Duodenal mucosa (tissue), 2 donors: Measurements from ENCODE around the gene TLE1.

Experiments used
- H3K27ac ChIP-seq: one replicate; pipeline ENCODE4 v1.7.0; 2013; ENCODE audit warnings: low read depth, low read length
- H3K27me3 ChIP-seq, 2 donors: one replicate each; pipeline ENCODE4 v1.7.0; 2013; ENCODE audit warnings: low read length in 2 of 2, control low read depth in 1 of 2; ENCODE audit not compliant: insufficient read depth in 2 of 2, control insufficient read depth in 1 of 2
- H3K36me3 ChIP-seq, 2 donors: one replicate each; pipeline ENCODE4 v1.7.0; 2013; ENCODE audit warnings: low read length in 2 of 2, control low read depth in 1 of 2; ENCODE audit not compliant: insufficient read depth in 2 of 2, control insufficient read depth in 1 of 2
- H3K4me1 ChIP-seq, 2 donors: one replicate each; pipeline ENCODE4 v1.7.0; 2013; ENCODE audit warnings: low read length in 2 of 2, control low read depth in 1 of 2; ENCODE audit not compliant: insufficient read depth in 2 of 2, control insufficient read depth in 1 of 2
- H3K4me3 ChIP-seq, 2 donors: one replicate each; pipeline ENCODE4 v1.7.0; 2013; ENCODE audit warnings: low read length in 2 of 2, low read depth in 1 of 2
- H3K9ac ChIP-seq, 2 donors: one replicate each; pipeline ENCODE4 v1.7.0; 2013; ENCODE audit warnings: low read length in 2 of 2, low read depth in 1 of 2
- H3K9me3 ChIP-seq, 2 donors: one replicate each; pipeline ENCODE4 v1.7.0; 2013; ENCODE audit warnings: low read length in 2 of 2, control low read depth in 1 of 2; ENCODE audit not compliant: control insufficient read depth in 1 of 2

TLE1 gene

DNA sequence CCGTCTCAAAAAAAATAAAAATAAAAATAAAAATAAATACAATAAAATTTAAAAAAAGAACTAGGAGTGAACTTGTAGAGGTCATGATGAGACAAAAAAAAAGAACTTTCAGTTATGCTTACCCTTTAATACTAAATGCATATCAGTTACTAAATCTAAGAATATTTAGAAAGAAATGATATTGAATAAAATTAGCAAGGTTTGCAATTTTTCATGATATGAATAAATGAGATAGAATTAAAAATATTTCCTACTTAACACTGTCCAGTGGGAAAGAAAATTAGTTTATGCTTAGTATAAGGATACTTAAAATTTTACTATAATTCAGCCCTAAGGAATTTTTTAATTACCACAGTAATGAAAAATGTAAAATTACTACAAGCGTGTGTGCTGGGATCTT lies 132.4 kb downstream of the TLE1 start:
- Histone ChIP-seq H3K36me3 (no peaks in the 10 kb centered on the region), H3K9ac (no peak overlapping the region), H3K27me3 (no peaks in the 10 kb centered on the region), H3K27ac (no peak overlapping the region), H3K4me1 (peaks cover 8 to 9% of the 10 kb centered on the region in 2 donors), H3K9me3 (no peaks in the 10 kb centered on the region), H3K4me3 (no peak overlapping the region)

DNA sequence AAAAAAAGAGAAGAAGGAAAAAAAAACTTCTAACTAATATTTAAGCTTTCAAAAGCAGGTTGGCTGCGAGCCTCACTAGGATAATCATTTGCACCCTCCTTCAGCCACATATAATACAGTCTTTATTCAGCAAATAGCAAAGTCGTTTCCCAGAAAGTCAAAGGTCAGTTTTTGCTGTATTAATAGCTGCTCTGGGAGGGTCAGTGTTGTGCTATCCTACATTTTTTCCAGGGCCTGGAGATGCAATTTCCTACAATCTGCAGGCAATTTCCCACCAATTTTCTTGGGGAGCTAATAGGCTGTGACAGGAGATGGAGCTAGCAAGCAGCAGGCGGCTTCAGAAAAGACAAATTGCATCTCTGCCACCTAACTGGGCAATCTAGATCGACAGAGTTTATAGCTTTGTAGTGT lies 136.8 kb downstream of the TLE1 start:
- Histone ChIP-seq H3K4me1 (peaks cover 9 to 14% of the 10 kb centered on the region in 2 donors), H3K27me3 (no peaks in the 10 kb centered on the region), H3K9ac (no peak overlapping the region), H3K36me3 (no peaks in the 10 kb centered on the region), H3K4me3 (no peak overlapping the region), H3K27ac (no peak overlapping the region), H3K9me3 (no peaks in the 10 kb centered on the region)

DNA sequence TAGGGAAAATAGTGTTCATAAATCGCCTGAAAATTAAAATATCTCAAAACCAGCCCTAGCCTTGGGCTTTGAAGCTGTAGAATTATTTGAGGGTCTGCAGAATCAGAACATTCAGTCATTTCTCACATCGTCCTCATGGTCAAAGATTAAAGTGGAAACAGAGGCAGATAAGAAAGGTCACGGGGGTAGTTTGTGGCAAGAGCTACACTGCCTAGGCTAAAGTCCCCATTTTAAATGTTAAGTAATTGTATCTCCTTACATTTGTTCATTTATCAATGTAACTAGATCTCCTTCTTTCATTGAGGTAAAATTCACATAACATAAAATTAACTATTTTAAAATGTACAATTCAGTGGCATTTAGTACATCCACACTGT lies 139.2 kb downstream of the TLE1 start:
- no peaks in the 10 kb centered on the region for H3K9me3 ChIP-seq
- H3K9ac ChIP-seq = no peak overlapping the region
- peaks cover 9 to 14% of the 10 kb centered on the region in 2 donors for H3K4me1 ChIP-seq
- H3K27me3 ChIP-seq = no peaks in the 10 kb centered on the region
- H3K36me3 ChIP-seq = no peaks in the 10 kb centered on the region
- no peak overlapping the region for H3K4me3 ChIP-seq
- no peak overlapping the region for H3K27ac ChIP-seq

DNA sequence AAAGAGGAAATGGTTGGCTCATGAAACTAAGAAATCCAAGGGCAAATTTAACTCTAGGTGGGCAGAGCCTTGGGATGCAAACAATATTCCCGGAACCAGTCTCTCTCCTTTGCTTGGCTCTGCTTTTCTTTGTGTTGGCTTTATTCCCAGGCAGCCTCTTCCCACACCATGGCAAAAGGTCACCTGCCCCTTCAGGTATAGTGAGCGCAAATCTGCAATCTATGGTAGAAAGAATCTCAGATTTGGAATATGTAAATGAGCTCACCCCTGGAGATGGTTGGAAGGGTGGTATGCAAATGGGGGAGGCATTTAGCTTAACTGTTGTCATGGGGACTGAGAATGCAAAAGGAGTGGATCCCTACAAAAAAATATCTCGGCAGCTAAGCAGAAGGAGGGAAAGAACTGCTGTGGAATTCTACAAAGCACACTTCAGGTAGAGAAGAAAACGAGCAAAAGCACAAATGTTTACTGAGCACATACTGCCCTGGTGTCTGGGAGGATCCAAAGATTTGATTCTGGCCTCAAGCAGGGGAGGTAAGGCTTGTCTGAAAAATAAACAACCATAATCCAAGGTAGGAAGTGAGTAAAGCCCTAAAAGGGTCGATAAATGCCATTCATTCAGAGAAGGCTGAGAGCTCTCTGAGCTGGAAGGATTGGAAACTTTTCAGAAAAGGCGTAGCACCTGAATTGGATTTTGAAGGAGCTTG lies 139.7 kb downstream of the TLE1 start:
- H3K27me3 ChIP-seq = no peaks in the 10 kb centered on the region
- no peaks in the 10 kb centered on the region for H3K9me3 ChIP-seq
- H3K4me3 ChIP-seq = no peak overlapping the region
- no peak overlapping the region for H3K9ac ChIP-seq
- H3K4me1 ChIP-seq = peaks cover 9 to 14% of the 10 kb centered on the region in 2 donors
- H3K36me3 ChIP-seq = no peaks in the 10 kb centered on the region
- no peak overlapping the region for H3K27ac ChIP-seq

DNA sequence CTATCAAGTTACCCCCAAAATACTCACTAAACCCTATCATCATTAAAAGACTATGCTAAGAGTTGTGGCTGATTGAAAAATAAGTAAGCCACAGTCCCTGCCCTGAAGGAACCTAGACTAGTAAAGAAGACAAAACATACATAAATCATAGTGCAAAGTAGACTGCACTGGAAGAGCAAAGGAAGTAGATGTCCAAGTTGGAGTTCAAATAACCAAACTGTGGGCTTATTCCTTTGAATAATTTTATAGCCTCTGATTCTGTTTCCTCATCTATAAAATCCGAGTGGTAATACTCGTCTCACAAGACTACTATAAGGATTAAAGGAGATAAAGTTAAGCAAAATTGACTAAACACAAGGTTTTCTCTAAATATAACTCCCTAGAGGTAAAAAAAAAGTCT lies 140.4 kb downstream of the TLE1 start:
- Histone ChIP-seq H3K9me3 (no peaks in the 10 kb centered on the region), H3K9ac (no peak overlapping the region), H3K27ac (no peak overlapping the region), H3K36me3 (no peaks in the 10 kb centered on the region), H3K4me1 (peaks cover 9 to 14% of the 10 kb centered on the region in 2 donors), H3K27me3 (no peaks in the 10 kb centered on the region), H3K4me3 (no peak overlapping the region)

DNA sequence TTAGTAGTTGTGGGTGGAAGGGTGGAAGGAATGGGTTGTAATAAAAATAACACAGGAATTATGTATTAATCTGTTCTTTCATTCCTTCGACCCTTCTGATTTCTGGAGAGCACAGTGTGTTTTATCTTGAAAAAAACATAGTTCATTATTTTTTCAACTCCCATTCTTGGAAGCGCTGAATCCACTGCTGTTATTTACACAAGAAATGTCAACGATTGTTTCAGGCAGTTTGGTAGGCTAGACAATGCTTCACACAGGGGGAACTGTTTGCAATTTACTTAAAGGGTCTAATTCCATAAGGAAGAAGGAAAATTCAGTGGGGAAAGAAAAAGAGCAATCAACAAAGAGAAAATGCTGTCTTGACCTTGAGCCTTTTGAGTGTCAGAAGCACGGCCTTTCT lies 142.9 kb downstream of the TLE1 start:
- no peaks in the 10 kb centered on the region for H3K27me3 ChIP-seq
- no peaks in the 10 kb centered on the region for H3K9me3 ChIP-seq
- no peak overlapping the region for H3K4me3 ChIP-seq
- H3K27ac ChIP-seq = no peak overlapping the region
- no peaks in the 10 kb centered on the region for H3K36me3 ChIP-seq
- H3K9ac ChIP-seq = no peak overlapping the region
- peaks cover 0 to 6% of the 10 kb centered on the region in 2 donors for H3K4me1 ChIP-seq

DNA sequence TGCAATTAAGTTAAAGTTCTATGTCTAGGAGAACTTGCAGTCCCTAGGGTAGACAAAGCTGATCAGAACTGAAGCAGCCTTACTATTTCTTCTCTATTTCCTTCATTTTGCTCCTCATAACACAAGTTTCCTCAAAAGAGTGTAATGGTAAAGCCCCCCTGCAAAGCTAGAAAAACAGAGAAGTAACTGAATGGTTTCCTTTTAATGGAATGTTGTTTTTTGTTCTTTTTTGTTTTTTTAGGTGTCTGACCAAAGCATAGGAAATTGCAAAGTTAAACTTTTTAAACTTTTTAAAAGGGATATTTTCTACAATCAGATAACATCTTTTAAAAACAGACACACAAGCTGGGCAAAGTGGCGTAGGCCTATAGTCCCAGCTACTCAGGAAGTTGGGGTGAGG lies 145.7 kb downstream of the TLE1 start:
- Histone ChIP-seq H3K27ac (no peak overlapping the region), H3K4me3 (no peak overlapping the region), H3K36me3 (no peaks in the 10 kb centered on the region), H3K27me3 (no peaks in the 10 kb centered on the region), H3K9ac (no peak overlapping the region), H3K4me1 (no peaks in the 10 kb centered on the region), H3K9me3 (no peaks in the 10 kb centered on the region)

DNA sequence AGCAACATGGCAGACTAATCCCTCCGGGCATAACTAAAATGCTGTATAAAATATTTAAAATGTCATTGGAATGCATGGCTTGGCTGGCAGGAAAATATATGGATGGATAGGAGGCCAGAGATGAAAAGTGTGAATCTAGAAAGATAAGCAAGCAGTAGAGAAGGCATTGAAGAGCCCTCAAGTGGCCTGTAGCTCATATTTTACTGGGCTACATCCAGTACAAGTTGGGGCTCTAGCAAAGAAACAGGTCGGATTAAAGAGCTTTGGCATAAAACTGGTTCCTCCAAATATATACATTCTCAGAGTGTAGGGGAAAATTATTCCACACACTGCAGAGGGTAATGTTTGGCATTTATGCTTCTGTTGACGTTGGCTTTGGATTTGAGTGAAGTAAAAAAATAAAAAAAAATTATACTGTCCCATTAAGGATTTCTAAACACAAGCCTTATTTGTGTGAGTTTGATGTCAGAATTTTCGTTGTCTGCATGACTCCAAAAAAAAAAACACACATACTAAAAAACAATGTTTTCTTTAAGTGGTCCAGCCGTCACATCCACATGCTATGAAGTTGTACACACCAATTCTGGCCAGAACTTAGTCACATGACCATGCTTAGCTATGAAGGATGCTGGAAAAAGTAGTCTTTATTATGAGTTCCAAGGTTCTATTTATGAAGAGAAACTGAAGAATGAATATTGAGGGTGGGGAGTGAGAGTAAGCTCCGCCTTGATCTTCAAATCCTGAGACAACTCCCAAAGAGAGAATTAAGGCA lies 147.0 kb downstream of the TLE1 start:
- no peak overlapping the region for H3K9ac ChIP-seq
- H3K27ac ChIP-seq = no peak overlapping the region
- H3K27me3 ChIP-seq = no peaks in the 10 kb centered on the region
- H3K9me3 ChIP-seq = no peaks in the 10 kb centered on the region
- no peaks in the 10 kb centered on the region for H3K36me3 ChIP-seq
- H3K4me1 ChIP-seq = no peaks in the 10 kb centered on the region
- no peak overlapping the region for H3K4me3 ChIP-seq

DNA sequence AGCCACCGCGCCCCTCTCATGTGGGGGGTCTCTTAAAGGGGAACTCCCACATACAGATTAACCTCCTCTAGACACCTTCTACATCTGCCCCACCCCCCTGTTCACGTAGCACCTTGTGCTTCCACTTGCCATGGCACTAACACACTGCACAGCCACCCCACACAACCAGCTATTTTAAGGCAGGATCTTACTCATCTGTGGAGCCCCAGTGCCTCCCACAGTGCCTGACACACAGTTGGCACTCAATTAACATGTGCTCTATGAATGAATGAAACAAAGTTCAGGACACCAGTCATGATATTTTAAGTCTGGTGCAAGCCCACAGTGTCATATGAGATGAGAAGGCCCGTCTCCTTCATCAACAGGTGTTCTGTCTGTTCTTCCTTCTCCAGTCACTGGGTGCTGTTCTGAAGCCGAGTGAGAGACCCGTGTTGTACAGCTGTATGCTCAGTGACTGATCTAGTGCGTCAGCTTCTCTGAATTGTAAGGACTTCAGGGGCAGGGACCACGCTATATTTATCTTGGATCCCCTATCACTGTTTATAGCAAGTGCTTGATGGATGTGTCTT lies 149.1 kb downstream of the TLE1 start:
- Histone ChIP-seq H3K9ac (no peak overlapping the region), H3K9me3 (no peaks in the 10 kb centered on the region), H3K4me3 (no peak overlapping the region), H3K27me3 (no peaks in the 10 kb centered on the region), H3K36me3 (no peaks in the 10 kb centered on the region), H3K27ac (no peak overlapping the region), H3K4me1 (no peaks in the 10 kb centered on the region)

DNA sequence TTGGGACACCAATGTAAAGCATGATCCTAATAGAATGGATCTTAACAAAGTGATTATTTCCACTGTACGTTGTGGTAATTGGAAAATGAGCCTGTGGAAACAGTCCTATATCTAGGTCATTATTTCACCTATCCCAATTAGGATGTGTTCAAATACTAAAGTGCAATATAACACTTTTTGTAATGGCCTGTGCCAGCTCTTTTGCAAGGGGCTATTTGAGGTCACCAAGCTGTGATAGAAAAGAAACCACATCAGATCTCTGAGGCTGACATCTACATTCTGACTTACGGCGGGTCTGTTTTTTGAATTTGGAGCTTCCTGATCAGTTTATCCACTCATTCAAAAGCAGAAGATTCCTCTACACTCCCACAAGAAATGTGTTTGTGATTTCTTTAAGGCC lies 150.0 kb downstream of the TLE1 start:
- Histone ChIP-seq H3K27ac (no peak overlapping the region), H3K4me1 (no peaks in the 10 kb centered on the region), H3K36me3 (no peaks in the 10 kb centered on the region), H3K27me3 (no peaks in the 10 kb centered on the region), H3K4me3 (no peak overlapping the region), H3K9me3 (no peaks in the 10 kb centered on the region), H3K9ac (no peak overlapping the region)
